H1 (cell line): ENCODE measurements around the gene TCAF1. TPM values are rescaled to one million over a fixed set of nuclear protein-coding genes. Genes with fewer than 3 reads are reported as not detected.

Experiments used
- CTCF ChIA-PET: fragments of 300-600 bp; sonication (Branson Sonifier 250); formaldehyde crosslinking; loops from one replicate; lab custom pipeline; 2021; ENCODE audit not compliant: partially characterized antibody; lab: Charles Lee
- POLR2A ChIA-PET: fragments of 300-600 bp; sonication (Branson Sonifier 250); formaldehyde crosslinking; loops from one replicate; lab custom pipeline; 2021; ENCODE audit warnings: inconsistent platforms; ENCODE audit not compliant: partially characterized antibody; lab: Charles Lee
- DNase-seq, 2 experiments: peaks; one replicate each; pipeline versions ENCODE4 v3.0.0 to v3.0.0-alpha.2; 2010 to 2022; ENCODE audit warnings: low spot score in 2 of 2, low read depth in 1 of 2, mixed read lengths in 1 of 2
- FAIRE-seq: peaks from 2 replicates; lab custom pipeline; 2011; peaks lifted over from hg19 to GRCh38; lab: Jason Lieb, UNC
- H2AFZ ChIP-seq: 2 replicates; pipeline ENCODE4 v1.8.1; 2012; ENCODE audit warnings: low read length, inconsistent platforms
- H2AK5ac ChIP-seq: 2 replicates; pipeline ENCODE4 v1.6.1; 2013; ENCODE audit warnings: low read depth, low read length
- H2BK120ac ChIP-seq: replicated peaks from 2 replicates; pipeline ENCODE3; 2013; ENCODE audit warnings: low read depth, low read length, inconsistent platforms
- H2BK12ac ChIP-seq: 2 replicates; pipeline ENCODE4 v1.6.1; 2013; ENCODE audit warnings: low read depth, low read length
- H2BK15ac ChIP-seq: 2 replicates; pipeline ENCODE4 v1.6.1; 2013; ENCODE audit warnings: low read length
- H2BK20ac ChIP-seq: 2 replicates; pipeline ENCODE4 v1.6.1; 2013; ENCODE audit warnings: low read length
- H2BK5ac ChIP-seq: 2 replicates; pipeline ENCODE4 v1.6.1; 2013; ENCODE audit warnings: low read depth, low read length
- H3K14ac ChIP-seq: 2 replicates; pipeline ENCODE4 v1.6.1; 2013; ENCODE audit warnings: inconsistent platforms; ENCODE audit not compliant: insufficient read length
- H3K18ac ChIP-seq: 2 replicates; pipeline ENCODE4 v1.6.1; 2013; ENCODE audit warnings: low read length; ENCODE audit errors: extremely low read depth
- H3K23ac ChIP-seq: 2 replicates; pipeline ENCODE4 v1.6.1; 2013; ENCODE audit warnings: inconsistent platforms; ENCODE audit not compliant: insufficient read length
- H3K23me2 ChIP-seq: 2 replicates; pipeline ENCODE4 v1.6.1; 2013; ENCODE audit warnings: low read depth, low read length
- H3K27ac ChIP-seq: 2 replicates; pipeline ENCODE4 v1.6.1; 2011; ENCODE audit warnings: low read depth, low read length, inconsistent platforms
- H3K27me3 ChIP-seq, 4 experiments: replicated peaks in 1 of 4; 1 replicate in 1 of 4; 2 replicates in 3 of 4; pipeline versions ENCODE4 v1.6.1 to v1.8.1; 2011 to 2013; ENCODE audit warnings: low read length in 3 of 4, mild to moderate bottlenecking in 3 of 4, inconsistent platforms in 2 of 4, mixed read lengths in 2 of 4, moderate library complexity in 1 of 4; ENCODE audit not compliant: control insufficient read depth in 3 of 4, insufficient read depth in 3 of 4; ENCODE audit errors: extremely low read depth in 1 of 4
- H3K36me3 ChIP-seq, 4 experiments: 2 replicates each; pipeline versions ENCODE4 v1.6.1 to v1.8.1; 2011 to 2013; ENCODE audit warnings: mild to moderate bottlenecking in 4 of 4, low read length in 3 of 4, moderate library complexity in 2 of 4, control low read depth in 1 of 4, inconsistent platforms in 1 of 4; ENCODE audit not compliant: insufficient read depth in 4 of 4, control insufficient read depth in 2 of 4
- H3K4ac ChIP-seq: replicated peaks from 2 replicates; pipeline ENCODE3; 2013; ENCODE audit warnings: low read length, low read depth, mixed read lengths, inconsistent platforms; ENCODE audit not compliant: insufficient read length
- H3K4me1 ChIP-seq, 4 experiments: replicated peaks in 1 of 4; 1 replicate in 1 of 4; 2 replicates in 3 of 4; pipeline versions ENCODE4 v1.6.1 to v1.8.1; 2011 to 2013; ENCODE audit warnings: low read length in 3 of 4, inconsistent platforms in 2 of 4, mixed read lengths in 1 of 4; ENCODE audit not compliant: insufficient read depth in 4 of 4, control insufficient read depth in 3 of 4
- H3K4me2 ChIP-seq, 2 experiments: 2 replicates each; pipeline versions ENCODE4 v1.6.1 to v1.8.1; 2011 to 2013; ENCODE audit warnings: low read depth in 2 of 2, low read length in 2 of 2, control low read depth in 1 of 2, inconsistent platforms in 1 of 2, mild to moderate bottlenecking in 1 of 2; ENCODE audit not compliant: insufficient read depth in 1 of 2
- H3K4me3 ChIP-seq, 4 experiments: fragments of 200-600, 300-600 bp in 1 of 4; sonication (generic), shearing (Covaris generic), sonication (Bioruptor Twin) in 1 of 4; 2 replicates each; pipeline versions ENCODE4 v1.5.1 to v1.8.1; 2011 to 2016; ENCODE audit warnings: low read length in 4 of 4, low read depth in 3 of 4, control low read depth in 2 of 4, inconsistent platforms in 2 of 4, mild to moderate bottlenecking in 2 of 4, mixed read lengths in 1 of 4, moderate library complexity in 1 of 4; ENCODE audit not compliant: insufficient read depth in 2 of 4; ENCODE audit errors: extremely low read depth in 1 of 4
- H3K56ac ChIP-seq: replicated peaks from 2 replicates; pipeline ENCODE3; 2013; ENCODE audit warnings: low read depth, mild to moderate bottlenecking, mixed read lengths, low read length, inconsistent platforms; ENCODE audit not compliant: insufficient read length
- H3K79me1 ChIP-seq: 2 replicates; pipeline ENCODE4 v1.6.1; 2013; ENCODE audit warnings: low read depth, low read length, control low read depth
- H3K79me2 ChIP-seq, 2 experiments: 2 replicates each; pipeline versions ENCODE4 v1.6.1 to v1.8.1; 2012 to 2013; ENCODE audit warnings: low read length in 2 of 2, mild to moderate bottlenecking in 2 of 2, inconsistent platforms in 1 of 2; ENCODE audit not compliant: insufficient read depth in 2 of 2, control insufficient read depth in 1 of 2
- H3K9ac ChIP-seq, 4 experiments: replicated peaks in 1 of 4; 1 replicate in 1 of 4; 2 replicates in 3 of 4; pipeline versions ENCODE4 v1.6.1 to v1.8.1; 2011 to 2013; ENCODE audit warnings: low read depth in 3 of 4, low read length in 3 of 4, control low read depth in 2 of 4, mild to moderate bottlenecking in 2 of 4, moderate library complexity in 2 of 4, inconsistent platforms in 1 of 4; ENCODE audit errors: extremely low read depth in 1 of 4
- H3K9me3 ChIP-seq, 2 experiments: 2 replicates each; pipeline versions ENCODE4 v1.6.1 to v1.8.1; 2012 to 2013; ENCODE audit warnings: mild to moderate bottlenecking in 2 of 2, moderate library complexity in 2 of 2, control low read depth in 1 of 2, inconsistent platforms in 1 of 2, low read depth in 1 of 2, low read length in 1 of 2, mixed read lengths in 1 of 2; ENCODE audit not compliant: insufficient read depth in 2 of 2
- H4K20me1 ChIP-seq, 2 experiments: replicated peaks in 1 of 2; 2 replicates each; pipeline versions ENCODE3 to v1.8.1; 2011 to 2013; ENCODE audit warnings: inconsistent platforms in 2 of 2, low read length in 2 of 2, mild to moderate bottlenecking in 1 of 2; ENCODE audit not compliant: insufficient read depth in 2 of 2, control insufficient read depth in 1 of 2
- H4K5ac ChIP-seq: 2 replicates; pipeline ENCODE4 v1.6.1; 2013; ENCODE audit warnings: low read length, low read depth, mixed read lengths, inconsistent platforms; ENCODE audit not compliant: insufficient read length
- H4K8ac ChIP-seq: 2 replicates; pipeline ENCODE4 v1.8.0; 2013; ENCODE audit warnings: mild to moderate bottlenecking, moderate library complexity, low read length, inconsistent platforms; ENCODE audit not compliant: insufficient read depth; ENCODE audit errors: extremely low read depth
- H4K91ac ChIP-seq: replicated peaks from 2 replicates; pipeline ENCODE3; 2013; ENCODE audit warnings: low read length, mixed read lengths, inconsistent platforms; ENCODE audit not compliant: insufficient read length
- ASH2L ChIP-seq: fragments of 200-600, 300-600 bp; sonication (generic); IDR thresholded peaks from one replicate; pipeline ENCODE4 v1.7.1; 2017; ENCODE audit warnings: low read length
- CHD1 ChIP-seq: IDR thresholded peaks from 2 replicates; pipeline ENCODE4 v1.6.1; 2012; ENCODE audit warnings: low read depth, low read length, improper control_type of control experiment
- CHD2 ChIP-seq: IDR thresholded peaks from 2 replicates; pipeline ENCODE4 v1.6.1; 2012; ENCODE audit warnings: low read length, improper control_type of control experiment
- CREB1 ChIP-seq: IDR thresholded peaks from 2 replicates; pipeline ENCODE4 v1.6.1; 2012; ENCODE audit warnings: inconsistent platforms
- KDM5A ChIP-seq: fragments of 200-600 bp; IDR thresholded peaks from 2 replicates; pipeline ENCODE4 v1.7.1; 2012; ENCODE audit warnings: mild to moderate bottlenecking, low read length, inconsistent platforms, mixed read lengths
- SP1 ChIP-seq: IDR thresholded peaks from 2 replicates; pipeline ENCODE4 v1.6.1; 2011; ENCODE audit warnings: low read depth, low read length
- SP4 ChIP-seq: IDR thresholded peaks from 2 replicates; pipeline ENCODE4 v1.6.1; 2012; ENCODE audit warnings: low read length, inconsistent platforms
- SRF ChIP-seq: IDR thresholded peaks from 2 replicates; pipeline ENCODE4 v1.6.1; 2011; ENCODE audit warnings: mild to moderate bottlenecking, low read depth, low read length, moderate library complexity
- TAF1 ChIP-seq: IDR thresholded peaks from 2 replicates; pipeline ENCODE4 v1.6.1; 2011; ENCODE audit warnings: mild to moderate bottlenecking, low read depth, low read length
- TCF12 ChIP-seq: IDR thresholded peaks from 2 replicates; pipeline ENCODE4 v1.6.1; 2011; ENCODE audit warnings: low read depth, mild to moderate bottlenecking, low read length
- WGBS, 2 experiments: shearing (Covaris generic) in 1 of 2; methylation state at CpG; one replicate each; pipeline versions ENCODE4 v1.1.6 to v1.1.7; 2013 to 2015; ENCODE audit warnings: low lambda C conversion rate in 2 of 2, mixed read lengths in 2 of 2, inconsistent platforms in 1 of 2, low coverage in 1 of 2, missing lambda C conversion rate in 1 of 2; ENCODE audit not compliant: insufficient replicate concordance in 2 of 2, insufficient coverage in 1 of 2, insufficient read length in 1 of 2; ENCODE audit errors: extremely low coverage in 1 of 2, missing lambda C conversion rate in 1 of 2; 5-methylcytosine and 5-hydroxymethylcytosine counted together
- polyA plus RNA-seq, 7 experiments: library from polyadenylated mRNA; depleted of rRNA in 3 of 7; stranded (reverse) in 5 of 7; unstranded in 2 of 7; fragments of >200 nt in 5 of 7; fragments of 200-250 nt in 2 of 7; gene quantifications; 1 replicate in 5 of 7; 2 replicates in 1 of 7; 4 replicates in 1 of 7; pipeline versions ENCODE4 v1.2.1 to v1.2.3, GENCODE V29; 2011 to 2013; ENCODE audit warnings: missing spikeins in 2 of 7, mixed read lengths in 2 of 7
- total RNA-seq: library from RNA; stranded (reverse); fragmentation: NEBNext Ultra II Directional; extraction: Animal tissue kit (Norgen Biotek cat#: 25700); gene quantifications from 2 replicates; pipeline ENCODE4 v1.2.1, GENCODE V29; 2021

TCAF1 gene
- total and polyA plus RNA-seq, 2 of the 8 experiments (the other 6 are each of a cell fraction or from before 2014, with no cell fraction given), result 9.6 to 28.0 TPM

GRCh38 chr7:143948733-143949132 is 46.8 kb upstream of the TCAF1 start:
- ChIA-PET POLR2A (no interaction called here), CTCF (interaction anchor here (1.3 kb wide), 1 partner anchor 179 kb away, joined by 3 read pairs; no protein-coding TSS in a partner anchor)
- Histone ChIP-seq H2BK15ac (no peak overlapping the region), H2BK120ac (no peak overlapping the region), H4K91ac (no peak overlapping the region), H3K79me1 (no peaks in the 10 kb centered on the region), H4K20me1 (no peaks in the 10 kb centered on the region), H3K36me3 (no peaks in the 10 kb centered on the region), H3K4me2 (no peak overlapping the region), H3K18ac (no peak overlapping the region), H2AFZ (no peak overlapping the region), H3K27ac (no peak overlapping the region), H3K14ac (no peak overlapping the region), H3K4me3 (no peak overlapping the region), H2AK5ac (no peak overlapping the region), H4K5ac (no peak overlapping the region), H2BK12ac (no peak overlapping the region), H2BK5ac (no peak overlapping the region), H3K4me1 (no peaks in the 10 kb centered on the region), H3K23ac (no peak overlapping the region), H3K9me3 (no peaks in the 10 kb centered on the region), H3K79me2 (no peaks in the 10 kb centered on the region), H3K56ac (no peak overlapping the region), H3K9ac (no peak overlapping the region), H2BK20ac (no peak overlapping the region), H3K27me3 (no peaks in the 10 kb centered on the region), H3K4ac (no peak overlapping the region), H4K8ac (no peak overlapping the region), H3K23me2 (no peaks in the 10 kb centered on the region; the same call in 1 of the 2 replicates)
- no peak for FAIRE-seq
- 81% methylated on average over 2 of the region's 2 CpGs; no CpG with 5 or more reads in 1 of the 2 experiments for WGBS, 2 experiments
- DNase-seq, result no peak
- TF ChIP-seq ASH2L (no peak), SP4 (no peak), TCF12 (no peak), CHD2 (no peak), KDM5A (no peak), CREB1 (no peak), SRF (no peak), SP1 (no peak), TAF1 (no peak), CHD1 (no peak)
